CD4-positive, alpha-beta memory T cell (primary cell): Measurements from ENCODE around the gene BTNL9. TPM values are rescaled to one million over a fixed set of nuclear protein-coding genes. Genes with fewer than 3 reads are reported as not detected.
A peak's percentile ranks its signal among the peaks of the same experiment; 100 is the strongest.

Source experiments
- CTCF ChIA-PET: fragments of 350-600 bp; sonication (Branson Sonifier 250); formaldehyde crosslinking; loops from one replicate; lab custom pipeline; 2021; ENCODE audit warnings: inconsistent platforms; ENCODE audit not compliant: partially characterized antibody; lab: Charles Lee
- POLR2A ChIA-PET: fragments of 350-600 bp; sonication (Branson Sonifier 250); formaldehyde crosslinking; loops from one replicate; lab custom pipeline; 2021; ENCODE audit not compliant: partially characterized antibody; lab: Charles Lee
- DNase-seq, 5 donors: peaks; one replicate each; pipeline versions ENCODE4 v3.0.0 to v3.0.0-alpha.2; 2020 to 2022; ENCODE audit warnings: mixed read lengths in 1 of 5
- H3K27ac ChIP-seq: one replicate; pipeline ENCODE4 v1.7.0; 2013; ENCODE audit warnings: low read depth, low read length
- H3K27me3 ChIP-seq: 2 replicates; pipeline ENCODE4 v1.7.0; 2013; ENCODE audit warnings: mild to moderate bottlenecking, low read length, moderate library complexity; ENCODE audit not compliant: insufficient read depth
- H3K36me3 ChIP-seq: 2 replicates; pipeline ENCODE4 v1.7.0; 2013; ENCODE audit warnings: mild to moderate bottlenecking, low read length, moderate library complexity; ENCODE audit not compliant: insufficient read depth
- H3K4me1 ChIP-seq: 2 replicates; pipeline ENCODE4 v1.7.0; 2013; ENCODE audit warnings: mild to moderate bottlenecking, low read length, moderate library complexity; ENCODE audit not compliant: insufficient read depth
- H3K4me3 ChIP-seq, 2 donors: one replicate each; pipeline ENCODE4 v1.7.0; 2013; ENCODE audit warnings: low read length in 2 of 2, mild to moderate bottlenecking in 1 of 2
- H3K9me3 ChIP-seq, 2 donors: one replicate each; pipeline ENCODE4 v1.7.0; 2013; ENCODE audit warnings: low read length in 2 of 2, control low read depth in 1 of 2; ENCODE audit not compliant: control insufficient read depth in 1 of 2
- H3K27ac Mint-ChIP-seq, 7 donors: one replicate each; pipeline ENCODE4 v1.8.0; 2020 to 2021; ENCODE audit warnings: mixed read lengths in 7 of 7, mild to moderate bottlenecking in 6 of 7, inconsistent platforms in 3 of 7, moderate library complexity in 3 of 7
- H3K27me3 Mint-ChIP-seq, 2 donors: one replicate each; pipeline ENCODE4 v1.8.0; 2020 to 2021; ENCODE audit warnings: mixed read lengths in 2 of 2
- H3K36me3 Mint-ChIP-seq, 2 donors: one replicate each; pipeline ENCODE4 v1.8.0; 2020 to 2021; ENCODE audit warnings: mixed read lengths in 2 of 2, inconsistent platforms in 1 of 2, mild to moderate bottlenecking in 1 of 2
- H3K4me1 Mint-ChIP-seq, 4 donors: one replicate each; pipeline ENCODE4 v1.8.0; 2020 to 2021; ENCODE audit warnings: mixed read lengths in 4 of 4, mild to moderate bottlenecking in 1 of 4
- H3K4me3 Mint-ChIP-seq, 8 donors: one replicate each; pipeline ENCODE4 v1.8.0; 2020 to 2021; ENCODE audit warnings: mixed read lengths in 8 of 8, mild to moderate bottlenecking in 7 of 8, moderate library complexity in 6 of 8, inconsistent platforms in 3 of 8
- H3K9me3 Mint-ChIP-seq, 8 donors: one replicate each; pipeline ENCODE4 v1.8.0; 2020 to 2021; ENCODE audit warnings: mixed read lengths in 8 of 8, mild to moderate bottlenecking in 5 of 8, inconsistent platforms in 3 of 8, moderate library complexity in 1 of 8
- intact Hi-C: fragments of 100-400 bp; cut with micrococcal nuclease; formaldehyde crosslinking; loops from one replicate; pipeline ENCODE4 v1.15.1; 2023
- microRNA-seq: library from miRNA; unstranded; fragments of <30 nt; microRNA quantifications from one replicate; pipeline ENCODE4 v1.2.0, GENCODE V29; 2021; ENCODE audit warnings: borderline replicate concordance, borderline number of aligned reads, borderline microRNAs expressed, mixed read lengths
- polyA plus RNA-seq, 2 donors: library from polyadenylated mRNA; unstranded; fragments of 300-500 nt; fragmentation: Illumina TruSeq; gene quantifications; one replicate each; pipeline ENCODE4 v1.2.3, GENCODE V29; 2021
- total RNA-seq, 2 experiments: library from RNA; stranded (reverse); gene quantifications; one replicate each; pipeline ENCODE4 v1.2.3, GENCODE V29; 2021

BTNL9 gene
- total and polyA plus RNA-seq, 4 experiments from 2014 or later: not detected

DNA sequence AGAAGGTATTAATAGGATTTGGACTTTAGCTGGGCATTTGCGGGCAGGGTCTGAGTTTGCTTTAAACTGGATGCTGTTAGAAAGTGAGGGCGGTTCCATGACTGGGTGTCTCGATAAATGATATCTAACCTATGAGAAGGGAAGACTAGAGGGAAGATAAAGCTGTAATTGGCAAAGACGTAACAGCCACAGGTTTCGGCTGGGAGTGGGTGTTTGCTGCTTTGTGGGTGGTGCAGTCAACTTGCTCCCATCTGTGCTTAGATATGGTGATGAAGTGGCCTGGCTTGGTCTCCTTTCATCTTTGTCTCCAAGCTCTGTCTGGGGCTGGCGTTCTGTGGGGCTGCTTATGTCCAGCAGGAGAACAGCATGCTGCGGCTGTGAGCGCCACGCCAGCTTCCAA lies 67.6 kb downstream of the BTNL9 start:
- ChIA-PET CTCF (no interaction called here), POLR2A (no interaction called here)
- Histone ChIP-seq H3K4me1 (peaks cover 4% of the 10 kb centered on the region), H3K4me3 (no peak overlapping the region), H3K27ac (no peak overlapping the region), H3K36me3 (no peaks in the 10 kb centered on the region), H3K27me3 (no peaks in the 10 kb centered on the region), H3K9me3 (no peaks in the 10 kb centered on the region)
- DNase-seq: no peak
- Mint-ChIP-seq H3K9me3 (peaks cover 0 to 9% (median 0%) of the 10 kb centered on the region in 8 donors), H3K27me3 (peaks cover 65 to 68% of the 10 kb centered on the region in 2 donors), H3K4me3 (no peak overlapping the region), H3K4me1 (peaks cover 4 to 9% (median 7%) of the 10 kb centered on the region in 4 donors), H3K27ac (no peak overlapping the region), H3K36me3 (no peaks in the 10 kb centered on the region)
- intact Hi-C loops: no loop called here

GRCh38 chr5:181108578-181109165 lies 68.6 kb downstream of the BTNL9 start:
- Histone ChIP-seq H3K36me3 (no peaks in the 10 kb centered on the region), H3K4me3 (no peak overlapping the region), H3K9me3 (no peaks in the 10 kb centered on the region), H3K27me3 (no peaks in the 10 kb centered on the region), H3K27ac (no peak overlapping the region), H3K4me1 (peaks cover 4% of the 10 kb centered on the region)
- no peak overlapping the region for H3K27ac Mint-ChIP-seq
- no peaks in the 10 kb centered on the region for H3K36me3 Mint-ChIP-seq
- ChIA-PET POLR2A (no interaction called here), CTCF (no interaction called here)
- H3K27me3 Mint-ChIP-seq: peaks cover 68% of the 10 kb centered on the region in 2 donors
- no peak overlapping the region for H3K4me3 Mint-ChIP-seq
- peaks cover 4 to 9% (median 7%) of the 10 kb centered on the region in 4 donors for H3K4me1 Mint-ChIP-seq
- no peak for DNase-seq
- intact Hi-C loops: no loop called here
- H3K9me3 Mint-ChIP-seq: peaks cover 0 to 9% (median 0%) of the 10 kb centered on the region in 8 donors

DNA sequence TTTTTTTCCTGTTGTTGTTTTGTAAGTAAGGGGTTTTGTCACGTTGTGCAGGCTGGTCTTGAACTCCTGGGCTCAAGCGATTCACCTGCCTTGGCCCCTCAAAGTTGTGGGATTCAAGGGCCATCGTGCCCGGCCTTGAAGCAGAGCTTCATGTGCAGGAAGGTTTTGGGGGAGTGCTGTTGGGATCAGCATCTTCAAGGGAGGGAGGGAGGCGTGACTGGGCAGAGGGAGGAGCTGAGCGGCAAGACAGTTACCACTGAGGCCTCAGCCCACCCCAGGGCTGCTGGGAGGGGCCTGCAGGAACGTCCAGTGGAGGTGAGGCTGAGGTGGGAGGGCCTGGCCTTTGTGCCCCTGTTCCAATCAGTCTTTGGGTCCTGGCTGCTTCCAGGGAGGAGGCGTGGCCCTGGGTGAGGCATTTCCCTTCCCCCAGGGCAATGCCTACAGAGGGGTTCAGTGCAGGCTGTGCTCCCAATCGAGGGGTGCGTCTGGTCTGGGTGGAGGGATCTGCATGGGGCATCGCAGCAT lies 69.5 kb downstream of the BTNL9 start:
- no peaks in the 10 kb centered on the region for H3K27me3 ChIP-seq
- peaks cover 67 to 69% of the 10 kb centered on the region in 2 donors for H3K27me3 Mint-ChIP-seq

DNA sequence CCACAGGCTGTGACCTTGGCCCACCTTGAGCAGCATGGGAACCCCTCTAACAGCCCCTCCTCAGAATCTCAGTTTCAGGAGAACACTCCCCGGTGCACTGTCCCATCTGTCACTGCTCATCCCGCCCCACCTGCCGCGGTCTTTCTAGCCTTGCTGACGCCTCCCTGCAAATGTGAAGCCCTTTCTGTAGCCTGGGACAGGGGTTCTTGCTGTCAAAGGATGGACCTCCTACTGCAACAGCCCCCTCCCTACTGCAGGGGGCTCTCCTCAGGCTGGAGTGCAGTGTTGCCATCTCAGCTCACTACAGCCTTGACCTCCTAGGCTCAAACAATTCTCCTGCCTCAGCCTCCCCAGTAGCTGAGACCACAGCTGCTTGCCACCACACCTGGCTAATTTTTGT lies 70.9 kb downstream of the BTNL9 start:
- no peaks in the 10 kb centered on the region for H3K36me3 Mint-ChIP-seq
- H3K27ac ChIP-seq: no peak overlapping the region
- no peak overlapping the region for H3K4me3 ChIP-seq
- ChIA-PET CTCF (no interaction called here), POLR2A (no interaction called here)
- peaks cover 0 to 12% (median 2%) of the 10 kb centered on the region in 4 donors for H3K4me1 Mint-ChIP-seq
- intact Hi-C loops: no loop called here
- peaks cover 10% of the 10 kb centered on the region for H3K27me3 ChIP-seq
- DNase-seq: no peak
- no peaks in the 10 kb centered on the region for H3K36me3 ChIP-seq
- H3K4me3 Mint-ChIP-seq: no peak overlapping the region
- H3K9me3 ChIP-seq: no peaks in the 10 kb centered on the region
- no peak overlapping the region for H3K27ac Mint-ChIP-seq
- peaks cover 0 to 20% (median 6%) of the 10 kb centered on the region in 8 donors for H3K9me3 Mint-ChIP-seq
- peaks cover 68 to 71% of the 10 kb centered on the region in 2 donors for H3K27me3 Mint-ChIP-seq
- peaks cover 2% of the 10 kb centered on the region for H3K4me1 ChIP-seq

More for the DNA sequence above, 69.5 kb downstream of the BTNL9 start:
- ChIA-PET POLR2A (no interaction called here), CTCF (no interaction called here)
- Histone ChIP-seq H3K9me3 (no peaks in the 10 kb centered on the region), H3K36me3 (no peaks in the 10 kb centered on the region), H3K4me1 (no peaks in the 10 kb centered on the region), H3K4me3 (no peak overlapping the region), H3K27ac (no peak overlapping the region)
- no peak for DNase-seq
- intact Hi-C loops: no loop called here
- H3K9me3 Mint-ChIP-seq: peaks cover 0 to 11% (median 3%) of the 10 kb centered on the region in 8 donors
- H3K4me3 Mint-ChIP-seq: peak overlapping the region in 1 of 8 donors; percentile 2
- H3K27ac Mint-ChIP-seq: no peak overlapping the region
- peaks cover 0 to 3% (median 2%) of the 10 kb centered on the region in 4 donors for H3K4me1 Mint-ChIP-seq
- H3K36me3 Mint-ChIP-seq: no peaks in the 10 kb centered on the region

Small RNA genes lying within 50 kb of the gene (microRNA-seq; reads per million reads assigned to microRNA genes)
- not detected for gene MIR8089

Other genes starting within 250 kb of the BTNL9 start
- 100 to 1,000 TPM; 187 TPM for gene MGAT1, start 237.5 kb upstream of the BTNL9 start, total RNA-seq
- gene MGAT1, start 237.5 kb upstream of the BTNL9 start, polyA plus RNA-seq: 100 to 1,000 TPM; 135 to 150 TPM
- gene ZFP62, start 179.0 kb upstream of the BTNL9 start, total RNA-seq: 10 to 100 TPM; 71.1 to 71.7 TPM
- 10 to 100 TPM; 11.4 to 21.1 TPM for gene ZFP62, start 179.0 kb upstream of the BTNL9 start, polyA plus RNA-seq
- not detected for gene BTNL8, start 141.1 kb upstream of the BTNL9 start, total RNA-seq
- not detected for gene BTNL8, start 141.1 kb upstream of the BTNL9 start, polyA plus RNA-seq
- not detected for gene BTNL3, start 51.4 kb upstream of the BTNL9 start, total RNA-seq
- not detected for gene BTNL3, start 51.4 kb upstream of the BTNL9 start, polyA plus RNA-seq
- not detected for gene OR2V1, start 90.9 kb downstream of the BTNL9 start, total RNA-seq
- gene OR2V1, start 90.9 kb downstream of the BTNL9 start, polyA plus RNA-seq: not detected
- not detected for gene OR2V2, start 107.3 kb downstream of the BTNL9 start, total RNA-seq
- gene OR2V2, start 107.3 kb downstream of the BTNL9 start, polyA plus RNA-seq: not detected
- gene TRIM7, start 164.9 kb downstream of the BTNL9 start, total RNA-seq: 1 to 10 TPM; 3.3 to 4.2 TPM
- gene TRIM7, start 164.9 kb downstream of the BTNL9 start, polyA plus RNA-seq: under 1 TPM; 0.63 to 0.69 TPM
- gene TRIM41, start 183.0 kb downstream of the BTNL9 start, total RNA-seq: 10 to 100 TPM; 39.9 to 40.7 TPM
- gene TRIM41, start 183.0 kb downstream of the BTNL9 start, polyA plus RNA-seq: 1 to 10 TPM; 1.7 to 2.0 TPM
- 1,000 to 10,000 TPM; 1,956 to 2,001 TPM for gene RACK1, start 203.6 kb downstream of the BTNL9 start, total RNA-seq
- 1,000 to 10,000 TPM; 2,065 to 2,145 TPM for gene RACK1, start 203.6 kb downstream of the BTNL9 start, polyA plus RNA-seq
- 10 to 100 TPM; 73.0 to 76.8 TPM for gene TRIM52, start 220.9 kb downstream of the BTNL9 start, total RNA-seq
- gene TRIM52, start 220.9 kb downstream of the BTNL9 start, polyA plus RNA-seq: 10 to 100 TPM; 19.4 to 47.2 TPM